ENCODE measurements around the gene TMEM132A. TPM values are rescaled to one million over a fixed set of nuclear protein-coding genes. Genes with fewer than 3 reads are reported as not detected.

TMEM132A gene
- total RNA-seq, 1 experiment from 2014 or later: 95.5 TPM

GRCh38 chr11:60918251-60918938 lies 5.9 kb upstream of the TMEM132A start:
- TF ChIP-seq CTCF (conservative IDR thresholded peaks at IDR 0.05): no peak
- Histone ChIP-seq H2BK20ac (ENCODE audit: low read depth, low read length, poor library complexity, severe bottlenecking) (no peak overlapping the region), H2BK120ac (ENCODE audit: low read depth, low read length, poor library complexity, severe bottlenecking) (no peak overlapping the region), H3K4ac (ENCODE audit: low read depth, low read length) (no peak overlapping the region), H2AFZ (ENCODE audit: low read length) (no peak overlapping the region), H3K4me2 (ENCODE audit: insufficient read depth, insufficient read length, low read length) (no peak overlapping the region), H3K23ac (ENCODE audit: insufficient read length, low read depth, low read length) (no peak overlapping the region), H3K14ac (ENCODE audit: insufficient read depth, low read length) (no peak overlapping the region), H3K27me3 (ENCODE audit: insufficient read depth, low read length) (no peaks in the 10 kb centered on the region), H2BK15ac (ENCODE audit: low read depth, low read length) (no peak overlapping the region), H3K79me1 (ENCODE audit: insufficient read depth, low read depth, low read length, poor library complexity, severe bottlenecking) (no peaks in the 10 kb centered on the region), H3K4me1 (ENCODE audit: insufficient read depth, low read length) (peaks cover 2% of the 10 kb centered on the region), H2AK5ac (ENCODE audit: insufficient read length, low read length) (no peak overlapping the region), H4K5ac (ENCODE audit: insufficient read length, low read depth, low read length) (no peak overlapping the region), H3T11ph (ENCODE audit: low read length) (no peak overlapping the region), H3K23me2 (ENCODE audit: insufficient read length, low read depth, low read length, poor library complexity, severe bottlenecking) (peaks cover 22% of the 10 kb centered on the region), H2BK5ac (ENCODE audit: insufficient read length, low read length) (no peak overlapping the region), H2BK12ac (ENCODE audit: insufficient read length, low read depth, low read length) (no peak overlapping the region), H4K91ac (ENCODE audit: insufficient read length, low read depth, low read length) (no peak overlapping the region), H3K18ac (ENCODE audit: insufficient read length, low read depth, low read length) (no peak overlapping the region), H3K27ac (ENCODE audit: insufficient read length, low read depth, low read length) (no peak overlapping the region), H3K56ac (ENCODE audit: insufficient read length, low read depth, low read length) (no peak overlapping the region), H3K9ac (ENCODE audit: extremely low read depth, insufficient read length, low read length) (no peak overlapping the region), H3K9me3 (ENCODE audit: control insufficient read depth, low read depth, low read length) (no peaks in the 10 kb centered on the region), H3K79me2 (ENCODE audit: insufficient read depth, low read length) (no peaks in the 10 kb centered on the region; the same call in 1 of the 2 replicates), H4K20me1 (ENCODE audit: control insufficient read depth, insufficient read depth, insufficient read length) (no peaks in the 10 kb centered on the region), H4K8ac (replicated peaks; ENCODE audit: insufficient read length, low read depth, low read length) (no peak overlapping the region)
- no peak for DNase-seq
- Mint-ChIP-seq H3K27ac (no peak overlapping the region), H3K27me3 (ENCODE audit: low read depth) (peaks cover 1% of the 10 kb centered on the region; the same call in 1 of the 2 replicates), H3K4me3 (no peak overlapping the region), H3K9me3 (no peaks in the 10 kb centered on the region; a peak in 1 of 5 replicates), H3K4me1 (peaks cover 31 to 33% of the 10 kb centered on the region in 2 experiments), H3K36me3 (ENCODE audit: insufficient read depth in 1 of 3, low read depth in 3 of 3) (peaks cover 15 to 42% (median 23%) of the 10 kb centered on the region in 3 experiments)
- no CpG with 5 or more reads among the region's 4 CpGs for WGBS (ENCODE audit: extremely low coverage, insufficient read length, low lambda C conversion rate)
